Measurements from ENCODE around the gene DNAH17. TPM values are rescaled to one million over a fixed set of nuclear protein-coding genes. Genes with fewer than 3 reads are reported as not detected.

The DNAH17 gene
- total and polyA plus RNA-seq, 3 experiments from 2014 or later: 0.20 TPM; not detected in 2

GRCh38 chr17:78399028-78399692, 178.0 kb downstream of the DNAH17 start:
- H3K4me1 ChIP-seq (ENCODE audit: insufficient read depth, low read length): no peaks in the 10 kb centered on the region
- H3K27ac ChIP-seq (ENCODE audit: low read depth, low read length): no peak overlapping the region
- Mint-ChIP-seq H3K27me3 (no peaks in the 10 kb centered on the region), H3K36me3 (peaks cover 14 to 92% (median 27%) of the 10 kb centered on the region in 3 donors), H3K27ac (no peak overlapping the region), H3K9me3 (peaks cover 0 to 2% (median 0%) of the 10 kb centered on the region in 5 donors), H3K4me3 (no peak overlapping the region), H3K4me1 (peaks cover 12 to 22% (median 13%) of the 10 kb centered on the region in 3 donors)
- no peaks in the 10 kb centered on the region for H3K27me3 ChIP-seq (ENCODE audit: insufficient read depth, low read length, poor library complexity, severe bottlenecking)
- CTCF ChIA-PET: no interaction called here
- POLR2A ChIA-PET: no interaction called here
- H3K36me3 ChIP-seq (ENCODE audit: insufficient read depth, low read length): peaks cover 74% of the 10 kb centered on the region
- no peaks in the 10 kb centered on the region for H3K9me3 ChIP-seq (ENCODE audit: low read length)
- DNase-seq: no peak
- H3K4me3 ChIP-seq (ENCODE audit: low read length): no peak overlapping the region

DNA sequence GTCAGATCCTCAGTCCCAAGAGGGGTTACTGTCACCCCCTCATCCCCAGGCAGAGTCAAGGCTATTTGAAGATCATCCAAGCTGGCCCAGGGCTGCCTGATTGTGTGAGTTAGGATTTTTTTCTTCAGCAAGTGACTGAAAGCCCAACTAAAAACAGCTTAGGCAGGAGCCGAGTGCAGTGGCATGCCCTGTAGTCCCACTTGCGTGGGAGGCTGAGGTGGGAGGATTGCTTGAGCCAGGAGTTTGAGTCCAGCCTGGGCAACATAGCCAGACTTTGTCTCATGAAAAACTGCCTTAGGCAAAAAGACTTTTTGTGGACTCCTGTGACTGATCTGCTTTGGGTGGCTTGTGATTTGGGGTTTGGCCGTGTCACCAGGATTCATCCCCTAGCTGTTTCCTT, 178.8 kb downstream of the DNAH17 start:
- Histone ChIP-seq H3K4me1 (ENCODE audit: insufficient read depth, low read length) (no peaks in the 10 kb centered on the region), H3K27me3 (ENCODE audit: insufficient read depth, low read length, poor library complexity, severe bottlenecking) (no peaks in the 10 kb centered on the region), H3K27ac (ENCODE audit: low read depth, low read length) (no peak overlapping the region), H3K4me3 (ENCODE audit: low read length) (no peak overlapping the region), H3K36me3 (ENCODE audit: insufficient read depth, low read length) (peaks cover 71% of the 10 kb centered on the region), H3K9me3 (ENCODE audit: low read length) (no peaks in the 10 kb centered on the region)
- ChIA-PET CTCF (no interaction called here), POLR2A (no interaction called here)
- no peaks in the 10 kb centered on the region for H3K27me3 Mint-ChIP-seq
- H3K4me3 Mint-ChIP-seq: no peak overlapping the region
- peaks cover 0 to under 1% (median 0%) of the 10 kb centered on the region in 5 donors for H3K9me3 Mint-ChIP-seq
- no peak for DNase-seq
- peak overlapping the region in 2 of 8 donors; percentile 45 to 70 for H3K27ac Mint-ChIP-seq
- H3K36me3 Mint-ChIP-seq: peaks cover 12 to 91% (median 29%) of the 10 kb centered on the region in 3 donors
- peaks cover 14 to 27% (median 16%) of the 10 kb centered on the region in 3 donors for H3K4me1 Mint-ChIP-seq

DNA sequence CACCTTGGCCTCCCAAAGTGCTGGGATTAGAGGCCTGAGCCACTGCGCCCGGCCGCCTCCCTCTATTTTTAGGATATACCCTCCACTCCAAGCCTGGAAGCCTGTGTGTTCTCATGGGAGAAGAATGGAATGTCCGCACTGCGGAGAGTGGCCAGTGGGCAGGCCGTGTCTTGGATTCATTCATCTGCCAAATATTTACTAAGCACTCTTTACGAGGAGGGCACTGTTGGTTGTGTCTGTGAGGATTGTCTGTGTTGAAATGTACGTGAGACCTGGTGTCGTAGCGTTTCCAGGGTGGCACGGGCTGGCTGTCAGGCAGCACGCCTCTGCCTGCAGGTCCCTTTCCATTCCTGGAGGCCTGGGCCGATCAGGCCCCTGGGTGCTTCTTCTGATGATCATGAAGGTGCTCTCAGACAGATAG, 179.5 kb downstream of the DNAH17 start:
- H3K4me3 Mint-ChIP-seq: no peak overlapping the region
- POLR2A ChIA-PET: no interaction called here
- Histone ChIP-seq H3K4me3 (ENCODE audit: low read length) (no peak overlapping the region), H3K27ac (ENCODE audit: low read depth, low read length) (no peak overlapping the region), H3K36me3 (ENCODE audit: insufficient read depth, low read length) (peaks cover 65% of the 10 kb centered on the region), H3K9me3 (ENCODE audit: low read length) (no peaks in the 10 kb centered on the region), H3K4me1 (ENCODE audit: insufficient read depth, low read length) (no peaks in the 10 kb centered on the region), H3K27me3 (ENCODE audit: insufficient read depth, low read length, poor library complexity, severe bottlenecking) (no peaks in the 10 kb centered on the region)
- CTCF ChIA-PET: no interaction called here
- H3K36me3 Mint-ChIP-seq: peaks cover 6 to 88% (median 24%) of the 10 kb centered on the region in 3 donors
- DNase-seq: no peak
- peaks cover 14 to 29% (median 14%) of the 10 kb centered on the region in 3 donors for H3K4me1 Mint-ChIP-seq
- H3K9me3 Mint-ChIP-seq: no peaks in the 10 kb centered on the region
- H3K27ac Mint-ChIP-seq: peak overlapping the region in 2 of 8 donors; percentile 21 to 29
- H3K27me3 Mint-ChIP-seq: no peaks in the 10 kb centered on the region

DNA sequence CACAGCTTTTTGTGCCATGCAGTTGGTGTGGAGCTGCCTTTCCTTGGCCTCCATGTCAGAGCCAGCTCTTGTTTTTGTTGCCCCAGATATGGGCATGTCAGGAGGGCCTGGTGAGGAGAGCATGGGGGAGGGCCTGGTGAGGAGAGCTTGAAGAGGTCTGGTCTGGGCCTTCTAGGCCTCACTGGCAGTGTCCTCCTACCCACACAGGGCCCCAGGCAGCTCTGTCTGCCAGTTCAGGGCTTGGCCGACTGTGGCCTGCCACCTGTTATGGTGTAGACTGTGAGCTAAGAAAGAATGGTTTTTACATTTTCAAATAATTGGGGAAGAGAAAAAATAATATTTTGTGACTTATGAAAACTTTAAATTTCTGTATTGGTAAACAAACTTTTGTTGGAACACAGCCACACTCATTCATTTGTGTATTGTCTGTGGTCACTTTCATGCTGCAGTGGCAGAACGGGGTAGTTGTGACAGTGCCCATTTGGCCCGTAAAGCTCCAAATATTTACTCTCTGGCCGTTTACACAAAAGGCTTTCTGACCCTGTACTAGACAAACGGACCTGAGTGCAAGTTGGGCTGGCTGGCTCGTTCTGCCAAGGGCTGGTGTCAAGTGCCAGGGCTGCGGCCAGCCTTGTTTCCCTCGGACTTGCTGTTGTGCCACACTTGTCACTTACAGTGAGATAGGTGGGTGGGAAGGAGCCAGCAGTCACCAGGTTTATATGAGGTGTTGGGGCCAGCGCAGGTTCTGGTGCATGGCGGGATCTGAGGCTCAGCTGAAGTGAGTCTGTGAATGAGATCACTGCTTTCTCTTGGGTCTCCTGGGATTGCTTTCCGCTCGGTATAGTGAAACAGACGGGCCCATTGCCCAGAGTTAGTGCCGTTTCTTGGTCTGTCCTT, 180.5 kb downstream of the DNAH17 start:
- POLR2A ChIA-PET: interaction anchor here (0.9 kb wide), 1 partner anchor 145 kb away, joined by 3 read pairs; no protein-coding TSS in a partner anchor

DNA sequence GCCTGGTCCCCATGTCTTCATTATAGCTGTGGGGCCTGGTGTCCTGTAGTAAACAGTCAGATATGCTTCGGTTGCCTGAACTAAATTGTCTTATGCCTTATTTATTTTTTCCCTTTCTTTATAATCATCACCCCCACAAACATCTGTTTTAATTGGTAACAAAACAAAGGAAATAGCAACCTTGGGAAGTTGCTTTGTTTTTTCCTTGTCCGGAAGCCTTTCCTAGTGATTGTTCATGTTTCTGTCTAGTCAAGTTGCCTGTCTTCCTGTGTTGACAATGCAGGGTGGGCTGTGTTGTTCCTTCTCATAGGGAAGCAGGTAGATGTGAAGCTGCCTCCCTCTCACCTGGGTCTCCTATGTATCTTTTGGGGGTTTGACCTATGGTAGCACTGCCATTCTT, 182.0 kb downstream of the DNAH17 start:
- DNase-seq: no peak
- H3K27ac ChIP-seq (ENCODE audit: low read depth, low read length): no peak overlapping the region
- H3K9me3 ChIP-seq (ENCODE audit: low read length): no peaks in the 10 kb centered on the region
- peaks cover 49% of the 10 kb centered on the region for H3K36me3 ChIP-seq (ENCODE audit: insufficient read depth, low read length)
- no peaks in the 10 kb centered on the region for H3K27me3 ChIP-seq (ENCODE audit: insufficient read depth, low read length, poor library complexity, severe bottlenecking)
- no peak overlapping the region for H3K4me3 Mint-ChIP-seq
- peak overlapping the region in 3 of 8 donors; percentile 27 to 81 (median 51) for H3K27ac Mint-ChIP-seq
- peaks cover 24 to 48% (median 26%) of the 10 kb centered on the region in 3 donors for H3K4me1 Mint-ChIP-seq
- POLR2A ChIA-PET: no interaction called here
- peaks cover 6 to 81% (median 14%) of the 10 kb centered on the region in 3 donors for H3K36me3 Mint-ChIP-seq
- CTCF ChIA-PET: no interaction called here
- no peaks in the 10 kb centered on the region for H3K4me1 ChIP-seq (ENCODE audit: insufficient read depth, low read length)
- H3K27me3 Mint-ChIP-seq: no peaks in the 10 kb centered on the region
- no peaks in the 10 kb centered on the region for H3K9me3 Mint-ChIP-seq
- H3K4me3 ChIP-seq (ENCODE audit: low read length): no peak overlapping the region

More for the DNA sequence above, 180.5 kb downstream of the DNAH17 start:
- H3K27me3 Mint-ChIP-seq: no peaks in the 10 kb centered on the region
- H3K27ac Mint-ChIP-seq: peak overlapping the region in 1 of 8 donors; percentile 17
- H3K36me3 Mint-ChIP-seq: peaks cover 6 to 89% (median 19%) of the 10 kb centered on the region in 3 donors
- Histone ChIP-seq H3K4me3 (ENCODE audit: low read length) (no peak overlapping the region), H3K36me3 (ENCODE audit: insufficient read depth, low read length) (peaks cover 65% of the 10 kb centered on the region), H3K4me1 (ENCODE audit: insufficient read depth, low read length) (no peaks in the 10 kb centered on the region), H3K27ac (ENCODE audit: low read depth, low read length) (no peak overlapping the region), H3K27me3 (ENCODE audit: insufficient read depth, low read length, poor library complexity, severe bottlenecking) (no peaks in the 10 kb centered on the region), H3K9me3 (ENCODE audit: low read length) (no peaks in the 10 kb centered on the region)
- no peak for DNase-seq
- no peak overlapping the region for H3K4me3 Mint-ChIP-seq
- peaks cover 17 to 39% (median 22%) of the 10 kb centered on the region in 3 donors for H3K4me1 Mint-ChIP-seq
- CTCF ChIA-PET: interaction anchor here (0.8 kb wide), 1 partner anchor 25 kb away, joined by 3 read pairs; no protein-coding TSS in a partner anchor
- H3K9me3 Mint-ChIP-seq: no peaks in the 10 kb centered on the region

DNA sequence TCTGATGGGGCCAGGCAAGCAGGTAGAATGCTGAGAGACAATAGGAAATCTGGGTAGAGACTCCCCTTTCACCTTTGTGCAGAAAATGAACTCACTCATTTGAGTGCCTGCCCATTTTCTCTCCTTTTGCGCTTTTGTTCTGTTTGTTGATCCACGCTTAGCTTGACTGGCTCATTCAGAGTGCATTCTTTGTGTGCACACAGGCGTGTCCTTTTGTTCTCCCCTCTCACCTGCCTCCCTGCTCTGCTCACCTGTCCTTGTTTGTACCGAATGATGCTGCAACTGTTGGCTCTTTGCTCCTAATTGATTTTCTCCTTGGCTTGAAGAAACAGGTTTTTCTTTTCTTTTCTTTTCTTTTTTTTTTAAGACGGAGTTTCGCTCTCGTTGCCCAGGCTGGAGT, 183.0 kb downstream of the DNAH17 start:
- Mint-ChIP-seq H3K27me3 (no peaks in the 10 kb centered on the region), H3K4me3 (no peak overlapping the region), H3K9me3 (no peaks in the 10 kb centered on the region), H3K27ac (no peak overlapping the region), H3K36me3 (peaks cover 6 to 74% (median 14%) of the 10 kb centered on the region in 3 donors), H3K4me1 (peaks cover 25 to 51% (median 28%) of the 10 kb centered on the region in 3 donors)
- Histone ChIP-seq H3K36me3 (ENCODE audit: insufficient read depth, low read length) (peaks cover 40% of the 10 kb centered on the region), H3K4me3 (ENCODE audit: low read length) (no peak overlapping the region), H3K9me3 (ENCODE audit: low read length) (no peaks in the 10 kb centered on the region), H3K27me3 (ENCODE audit: insufficient read depth, low read length, poor library complexity, severe bottlenecking) (no peaks in the 10 kb centered on the region), H3K4me1 (ENCODE audit: insufficient read depth, low read length) (peaks cover 2% of the 10 kb centered on the region), H3K27ac (ENCODE audit: low read depth, low read length) (no peak overlapping the region)
- POLR2A ChIA-PET: no interaction called here
- CTCF ChIA-PET: no interaction called here
- no peak for DNase-seq

DNA sequence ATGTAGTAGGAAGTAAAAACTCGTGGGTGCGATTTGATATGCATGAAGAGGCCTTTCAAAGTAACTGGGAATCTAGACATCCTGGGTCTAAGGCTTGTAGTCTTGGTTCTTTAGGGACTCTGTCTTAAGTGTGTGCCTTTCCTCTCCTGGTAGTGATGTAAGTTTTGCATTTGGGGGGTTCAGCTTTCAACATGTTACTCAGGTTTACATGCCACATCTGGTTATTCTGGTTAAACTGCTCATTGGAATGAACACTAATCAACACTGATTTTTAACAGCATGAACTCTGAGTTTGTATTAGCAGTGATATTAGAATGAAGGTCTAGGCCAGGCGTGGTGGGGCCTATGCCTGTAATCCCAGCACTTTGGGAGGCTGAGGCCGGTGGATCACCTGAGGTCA, 183.6 kb downstream of the DNAH17 start:
- Histone ChIP-seq H3K4me1 (ENCODE audit: insufficient read depth, low read length) (peaks cover 8% of the 10 kb centered on the region), H3K27ac (ENCODE audit: low read depth, low read length) (no peak overlapping the region), H3K36me3 (ENCODE audit: insufficient read depth, low read length) (peaks cover 34% of the 10 kb centered on the region), H3K27me3 (ENCODE audit: insufficient read depth, low read length, poor library complexity, severe bottlenecking) (no peaks in the 10 kb centered on the region), H3K4me3 (ENCODE audit: low read length) (no peak overlapping the region), H3K9me3 (ENCODE audit: low read length) (no peaks in the 10 kb centered on the region)
- H3K9me3 Mint-ChIP-seq: no peaks in the 10 kb centered on the region
- peaks cover 30 to 57% (median 31%) of the 10 kb centered on the region in 3 donors for H3K4me1 Mint-ChIP-seq
- H3K27ac Mint-ChIP-seq: no peak overlapping the region
- ChIA-PET CTCF (interaction anchor here (0.7 to 2.6 kb wide), 2 partner anchors 12 to 33 kb away, joined by 3 to 6 read pairs; no protein-coding TSS in a partner anchor), POLR2A (no interaction called here)
- no peak for DNase-seq
- H3K36me3 Mint-ChIP-seq: peaks cover 6 to 71% (median 14%) of the 10 kb centered on the region in 3 donors
- no peak overlapping the region for H3K4me3 Mint-ChIP-seq
- H3K27me3 Mint-ChIP-seq: no peaks in the 10 kb centered on the region
